ENCODE results near the gene SNAP25.

The SNAP25 gene

DNA sequence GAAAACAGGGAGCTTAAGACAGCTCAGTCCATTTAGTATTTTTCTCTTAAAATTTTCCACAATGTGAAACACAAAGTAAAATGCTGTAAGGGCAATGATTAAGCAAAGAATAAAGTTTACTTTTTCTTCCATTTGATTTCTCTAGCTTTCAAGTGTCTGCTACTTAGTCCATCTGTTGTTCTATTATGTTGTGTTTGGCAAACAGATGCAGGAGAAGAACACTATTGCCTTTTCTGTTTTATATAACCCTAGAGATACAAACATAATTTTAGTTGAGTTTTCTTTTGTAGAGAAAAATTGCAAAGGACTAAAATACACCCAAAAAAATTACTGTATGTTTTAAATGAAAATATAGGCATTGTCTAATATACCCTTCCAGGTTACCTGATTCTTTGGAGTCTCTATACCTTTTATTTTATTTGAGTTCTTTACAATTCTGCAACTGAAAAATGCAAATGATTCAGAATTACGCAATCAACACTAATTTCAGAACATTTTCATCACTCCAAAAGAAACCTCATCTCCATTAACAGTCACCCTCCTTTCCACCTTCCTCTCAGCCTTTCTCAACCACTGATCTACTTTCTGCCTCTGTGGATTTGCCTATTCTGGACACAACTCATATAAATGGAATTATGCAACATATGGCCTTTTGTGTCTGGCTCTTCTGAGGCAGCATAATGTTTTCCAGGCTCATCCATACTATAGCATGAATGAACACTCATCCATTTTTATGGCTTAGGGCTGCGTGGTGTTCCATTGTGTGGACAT lies 118.5 kb downstream of the SNAP25 start:
- DNase-seq = no peak

DNA sequence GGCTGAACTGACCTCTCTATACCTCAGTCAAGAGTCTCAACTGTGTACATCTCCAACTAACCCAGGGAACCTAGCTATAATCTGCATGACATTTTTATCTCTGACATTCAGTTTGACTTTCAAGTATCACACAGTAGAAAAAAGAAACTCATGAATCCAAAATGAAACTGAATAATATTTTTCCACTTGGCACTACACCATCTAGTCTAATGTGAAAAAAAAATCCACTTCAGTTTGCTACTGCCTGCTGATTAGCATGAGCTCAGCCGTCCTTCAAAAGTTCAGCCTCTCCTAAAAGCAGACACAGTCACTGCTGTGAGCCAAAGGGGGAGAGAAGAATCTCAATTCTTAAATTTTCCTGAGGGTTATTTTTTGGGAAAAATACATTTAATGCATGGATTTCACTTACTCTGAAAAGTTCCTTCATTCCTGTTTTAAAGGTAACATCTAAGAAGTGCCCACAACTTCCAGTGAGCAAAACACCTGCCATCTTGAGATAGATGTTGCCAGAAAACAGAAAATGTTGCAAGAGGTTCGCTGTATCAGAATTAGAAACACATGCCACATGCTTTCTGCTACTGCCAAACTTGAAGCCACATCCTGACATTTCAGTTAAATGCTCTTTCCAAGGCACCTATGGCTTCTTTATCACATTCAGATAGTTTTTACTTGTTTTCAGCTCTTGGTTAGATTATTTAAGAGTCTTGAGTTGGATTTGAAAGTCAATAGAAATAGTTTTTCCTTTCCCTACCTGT lies 120.0 kb downstream of the SNAP25 start:
- no peak for DNase-seq

DNA sequence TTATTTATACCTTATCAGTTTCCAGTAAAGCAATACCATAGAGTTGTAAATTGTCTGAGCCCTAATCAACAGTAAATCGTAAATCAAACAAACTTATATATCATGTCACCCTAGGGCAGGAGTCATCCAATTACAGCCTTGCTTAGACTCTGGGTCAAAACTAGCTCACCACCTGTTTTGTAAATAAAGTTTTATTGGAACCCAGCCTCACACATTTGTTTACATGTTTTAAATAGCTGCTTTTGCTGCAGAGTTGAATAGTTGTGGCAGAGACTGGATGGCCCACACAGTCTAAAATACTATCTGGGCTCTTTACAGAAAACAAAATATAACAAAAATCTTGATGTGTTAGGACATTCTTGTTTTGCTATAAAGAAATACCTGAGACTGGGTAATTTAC lies 121.0 kb downstream of the SNAP25 start:
- no peak for DNase-seq

- DNase-seq = no peak
Measured at GRCh38 chr20:10342152-10342551, 123.5 kb downstream of the SNAP25 start.

- no peak for DNase-seq
Measured at GRCh38 chr20:10344953-10345352, 126.3 kb downstream of the SNAP25 start.

DNA sequence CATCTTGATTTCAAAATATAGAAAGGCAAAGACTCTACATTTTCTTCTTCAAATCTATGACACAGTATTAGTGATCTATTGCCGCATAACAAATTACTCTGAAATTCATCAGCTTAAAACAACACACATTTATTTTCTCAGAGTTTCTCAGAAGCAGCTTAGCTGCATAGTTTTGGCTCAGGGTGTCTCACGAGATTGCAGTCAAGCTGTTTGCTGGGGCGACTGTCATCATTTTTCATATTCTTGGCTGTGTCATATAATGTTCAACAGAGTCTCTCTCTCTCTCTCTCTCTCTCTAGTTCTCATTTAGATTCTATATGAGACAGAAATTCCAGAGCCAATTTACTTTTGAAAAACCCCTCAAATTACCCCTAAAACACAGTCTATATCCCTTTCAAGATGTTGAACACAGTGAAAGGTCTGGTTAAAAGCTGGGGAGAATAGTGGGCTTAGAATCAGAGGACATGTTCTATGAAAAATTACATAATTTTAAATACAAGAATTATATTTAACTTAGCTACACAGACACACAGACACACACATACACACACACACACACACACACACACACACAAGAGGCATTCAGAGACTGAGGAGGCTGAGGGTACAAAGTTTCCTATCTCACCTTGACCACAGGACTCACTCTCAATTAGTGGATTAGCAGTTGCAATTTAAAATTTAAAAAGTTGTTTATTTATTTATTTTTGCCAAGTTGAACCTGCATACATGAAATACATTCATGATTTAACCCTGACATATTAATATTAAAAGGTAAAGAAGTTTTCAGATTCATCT lies 128.7 kb downstream of the SNAP25 start:
- DNase-seq = no peak

- DNase-seq = no peak
Measured at GRCh38 chr20:10349118-10349517, 130.5 kb downstream of the SNAP25 start.

DNA sequence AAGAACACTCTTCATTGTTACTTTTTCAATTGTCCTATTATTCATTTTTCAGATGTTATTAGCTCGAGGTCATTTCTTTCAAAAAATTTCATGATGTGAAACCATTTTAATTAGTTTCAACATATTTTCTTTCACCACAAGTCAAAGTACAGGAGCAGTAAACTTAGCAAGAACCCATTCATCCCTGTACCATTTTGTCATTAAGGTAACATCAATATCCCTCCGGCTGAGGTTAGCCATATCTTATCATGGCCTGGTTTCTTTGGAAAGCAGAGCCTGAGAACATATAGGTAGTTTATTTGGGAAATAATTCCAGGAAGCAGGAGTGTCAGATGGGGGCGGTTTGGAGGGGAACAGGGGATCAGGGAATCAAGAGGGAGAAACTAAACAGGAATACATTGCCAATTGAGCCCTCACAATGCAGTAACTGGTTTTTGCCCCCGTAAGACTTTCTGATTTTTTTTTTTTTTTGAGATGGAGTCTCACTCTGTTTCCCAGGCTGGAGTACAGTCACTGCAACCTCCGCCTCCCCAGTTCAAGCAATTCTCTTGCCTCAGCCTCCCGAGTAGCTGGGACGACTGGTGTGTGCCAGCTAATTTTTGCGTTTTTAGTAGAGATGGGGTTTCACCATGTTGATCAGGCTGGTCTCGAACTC lies 131.7 kb downstream of the SNAP25 start:
- DNase-seq = no peak

DNA sequence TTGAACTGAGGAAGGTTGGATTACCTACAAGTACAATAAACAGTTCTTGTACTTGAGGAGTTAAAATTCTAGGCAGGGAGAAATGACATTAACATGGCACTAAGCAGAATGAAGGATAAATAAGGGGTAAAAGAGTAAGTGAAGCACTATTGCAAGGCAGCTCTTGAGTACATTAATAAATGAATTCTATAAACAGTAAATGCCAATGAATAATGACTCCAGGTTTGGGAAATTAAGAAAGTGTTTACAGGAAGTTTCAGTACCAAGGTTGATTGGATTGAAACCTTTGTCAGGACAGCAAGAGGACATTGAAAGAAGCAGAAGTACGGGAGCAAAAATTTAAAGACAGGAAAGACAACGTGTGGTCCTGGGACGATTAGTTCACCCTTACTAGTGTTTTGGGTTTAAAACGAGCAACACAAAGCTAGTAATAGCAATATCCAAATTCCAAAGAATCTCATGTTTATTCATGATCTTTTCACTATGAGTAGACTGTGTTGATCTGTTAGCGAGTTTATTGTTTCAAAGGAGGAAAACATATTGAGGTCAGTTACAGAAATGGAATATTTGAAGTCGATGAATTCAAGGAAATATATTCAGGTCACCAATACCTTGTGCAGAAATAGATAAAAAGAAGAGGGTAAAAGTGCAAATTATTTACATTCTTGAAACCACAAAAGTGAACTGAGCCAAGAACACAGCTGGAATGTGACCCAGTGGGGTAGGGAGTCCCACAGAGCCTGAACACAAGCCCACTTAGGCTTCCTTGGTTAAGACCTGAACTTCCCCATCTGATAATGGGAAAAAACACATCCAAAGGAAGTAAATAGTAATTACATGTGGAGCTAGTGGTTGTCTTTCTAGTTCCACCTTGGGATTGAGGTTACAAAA lies 134.5 kb downstream of the SNAP25 start:
- no peak for DNase-seq

- no peak for DNase-seq
Measured at GRCh38 chr20:10356628-10357027, 138.0 kb downstream of the SNAP25 start.

All from CD4-positive, alpha-beta T cell treated with Interleukin-17A for 1 hour (primary cell).